ENCODE data around the gene ZBTB40.

DNA sequence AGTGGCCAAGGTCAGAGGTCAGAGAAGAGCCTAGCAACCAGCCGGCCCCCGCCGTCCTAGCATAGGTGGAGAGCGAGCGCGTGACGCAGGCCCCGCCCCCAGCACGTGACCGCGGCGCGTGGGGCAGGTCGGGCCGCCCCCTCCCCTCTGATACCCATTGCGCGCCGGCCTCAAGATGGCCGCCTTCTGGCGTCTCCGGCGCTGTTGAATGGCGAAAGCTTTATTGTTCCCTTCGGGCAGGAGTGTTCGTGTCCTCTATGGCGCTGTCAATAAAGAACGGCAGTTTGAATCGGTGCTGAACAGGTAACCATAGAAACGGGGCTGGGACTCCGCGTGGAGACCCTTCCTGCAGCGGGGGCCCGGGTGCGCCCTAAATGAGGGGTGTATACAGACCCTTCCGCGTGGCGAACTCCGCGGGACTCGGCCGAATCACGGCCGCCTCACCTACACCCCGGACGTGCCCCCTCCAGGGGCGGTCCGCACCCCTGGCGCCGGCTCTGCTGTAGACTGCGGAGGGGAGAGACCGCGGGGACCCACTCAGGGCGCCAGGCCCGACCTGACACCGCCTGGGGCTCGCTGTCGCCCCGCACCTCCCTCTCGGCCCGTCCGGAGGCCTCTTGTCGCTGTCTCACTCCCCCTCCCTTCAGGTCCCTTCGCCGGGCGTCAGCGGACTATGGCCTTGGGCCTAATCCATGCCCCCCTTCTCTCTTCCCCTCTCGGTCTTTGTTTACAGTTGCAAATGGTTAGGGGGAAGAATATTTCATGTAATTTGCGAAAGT is at the start of gene ZBTB40:
- TF ChIP-seq, protein P1, sequence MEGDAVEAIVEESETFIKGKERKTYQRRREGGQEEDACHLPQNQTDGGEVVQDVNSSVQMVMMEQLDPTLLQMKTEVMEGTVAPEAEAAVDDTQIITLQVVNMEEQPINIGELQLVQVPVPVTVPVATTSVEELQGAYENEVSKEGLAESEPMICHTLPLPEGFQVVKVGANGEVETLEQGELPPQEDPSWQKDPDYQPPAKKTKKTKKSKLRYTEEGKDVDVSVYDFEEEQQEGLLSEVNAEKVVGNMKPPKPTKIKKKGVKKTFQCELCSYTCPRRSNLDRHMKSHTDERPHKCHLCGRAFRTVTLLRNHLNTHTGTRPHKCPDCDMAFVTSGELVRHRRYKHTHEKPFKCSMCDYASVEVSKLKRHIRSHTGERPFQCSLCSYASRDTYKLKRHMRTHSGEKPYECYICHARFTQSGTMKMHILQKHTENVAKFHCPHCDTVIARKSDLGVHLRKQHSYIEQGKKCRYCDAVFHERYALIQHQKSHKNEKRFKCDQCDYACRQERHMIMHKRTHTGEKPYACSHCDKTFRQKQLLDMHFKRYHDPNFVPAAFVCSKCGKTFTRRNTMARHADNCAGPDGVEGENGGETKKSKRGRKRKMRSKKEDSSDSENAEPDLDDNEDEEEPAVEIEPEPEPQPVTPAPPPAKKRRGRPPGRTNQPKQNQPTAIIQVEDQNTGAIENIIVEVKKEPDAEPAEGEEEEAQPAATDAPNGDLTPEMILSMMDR (IDR thresholded peaks at IDR 0.05; ENCODE audit: insufficient read depth, low read depth, low read length) = no peak
- no peak for TF ChIP-seq EZH2 (IDR thresholded peaks at IDR 0.05; ENCODE audit: insufficient read depth, low read length)

All from astrocyte (in vitro differentiated cells and primary cell).